GM19463 (cell line): ENCODE measurements around the gene SHCBP1.
A peak's percentile ranks its signal among the peaks of the same experiment; 100 is the strongest.
"Not testable (repeated sequence)": the region's sequence is repeated elsewhere in the genome, so short reads cannot be mapped to it uniquely, and the experiment has no call there.

Experiments
- ATAC-seq: cut with Tn5 transposase; IDR thresholded peaks from one replicate; pipeline ENCODE4 v1.9.1; 2021; ENCODE audit warnings: mild to moderate bottlenecking, moderate library complexity; ENCODE audit not compliant: unreplicated experiment

Gene SHCBP1

GRCh38 chr16:46620266-46621005 is 743 bp downstream of the SHCBP1 start:
- ATAC-seq = peak; percentile 9

GRCh38 chr16:46618516-46618915 is 2.7 kb downstream of the SHCBP1 start:
- ATAC-seq = no peak

- no peak for ATAC-seq
Observed at GRCh38 chr16:46614006-46614405, 7.2 kb downstream of the SHCBP1 start.

- no peak for ATAC-seq
Observed at GRCh38 chr16:46613352-46613751, 7.8 kb downstream of the SHCBP1 start.

- ATAC-seq = peak; percentile 53
Observed at GRCh38 chr16:46612121-46612520, 9.1 kb downstream of the SHCBP1 start.

GRCh38 chr16:46607529-46607928 is 13.7 kb downstream of the SHCBP1 start:
- ATAC-seq = no peak

GRCh38 chr16:46606231-46606630 is 14.9 kb downstream of the SHCBP1 start:
- no peak for ATAC-seq

- no peak for ATAC-seq
Observed at GRCh38 chr16:46591257-46591656, 29.9 kb downstream of the SHCBP1 start.

- ATAC-seq = no peak
Observed at GRCh38 chr16:46586011-46586577, 35.1 kb downstream of the SHCBP1 start.

GRCh38 chr16:46583036-46583435 is 38.1 kb downstream of the SHCBP1 start:
- no peak for ATAC-seq

GRCh38 chr16:46582313-46582712 is 38.9 kb downstream of the SHCBP1 start:
- ATAC-seq = no peak

- ATAC-seq = no peak
Observed at GRCh38 chr16:46577988-46578579, 43.1 kb downstream of the SHCBP1 start.

- no peak for ATAC-seq
Observed at GRCh38 chr16:46573834-46574159, 47.4 kb downstream of the SHCBP1 start.

- no peak for ATAC-seq
Observed at GRCh38 chr16:46573008-46573833, 48.0 kb downstream of the SHCBP1 start.

- no peak for ATAC-seq
Observed at GRCh38 chr16:46569231-46569735, 51.9 kb downstream of the SHCBP1 start.

GRCh38 chr16:46568472-46569230 is 52.5 kb downstream of the SHCBP1 start:
- no peak for ATAC-seq

GRCh38 chr16:46562979-46563378 is 58.2 kb downstream of the SHCBP1 start:
- ATAC-seq = no peak

GRCh38 chr16:46558018-46558417 is 63.2 kb downstream of the SHCBP1 start:
- ATAC-seq = no peak

- no peak for ATAC-seq
Observed at GRCh38 chr16:46555951-46556350, 65.2 kb downstream of the SHCBP1 start.

- ATAC-seq = not testable (repeated sequence)
Observed at GRCh38 chr16:46554435-46554834, 66.7 kb downstream of the SHCBP1 start.

GRCh38 chr16:46549477-46549876 is 71.7 kb downstream of the SHCBP1 start:
- ATAC-seq = no peak
